Measurements from ENCODE around the gene PIK3C2G. TPM values are rescaled to one million over a fixed set of nuclear protein-coding genes. Genes with fewer than 3 reads are reported as not detected.

PIK3C2G gene
- polyA plus RNA-seq, 3 donors = not detected

DNA sequence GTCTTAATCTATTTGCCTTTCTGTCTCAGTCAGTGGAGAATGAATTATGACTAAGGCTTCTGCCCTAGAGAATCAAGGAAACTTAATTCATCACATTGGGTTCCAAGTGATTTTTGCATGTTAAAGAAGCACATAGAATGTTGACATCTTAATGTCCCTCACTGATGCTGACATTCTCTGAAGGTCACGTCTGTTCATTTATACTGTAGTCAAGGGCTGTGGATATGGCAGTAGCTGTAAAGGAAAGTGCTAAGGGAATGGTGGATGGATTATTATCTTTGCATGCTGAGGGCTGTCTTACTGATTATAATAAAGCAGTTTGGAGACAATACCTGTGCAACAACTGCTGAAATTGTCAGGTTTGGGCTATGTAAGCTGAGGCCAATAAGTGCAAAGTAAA is 315.3 kb downstream of the PIK3C2G start:
- TF ChIP-seq, protein P1, sequence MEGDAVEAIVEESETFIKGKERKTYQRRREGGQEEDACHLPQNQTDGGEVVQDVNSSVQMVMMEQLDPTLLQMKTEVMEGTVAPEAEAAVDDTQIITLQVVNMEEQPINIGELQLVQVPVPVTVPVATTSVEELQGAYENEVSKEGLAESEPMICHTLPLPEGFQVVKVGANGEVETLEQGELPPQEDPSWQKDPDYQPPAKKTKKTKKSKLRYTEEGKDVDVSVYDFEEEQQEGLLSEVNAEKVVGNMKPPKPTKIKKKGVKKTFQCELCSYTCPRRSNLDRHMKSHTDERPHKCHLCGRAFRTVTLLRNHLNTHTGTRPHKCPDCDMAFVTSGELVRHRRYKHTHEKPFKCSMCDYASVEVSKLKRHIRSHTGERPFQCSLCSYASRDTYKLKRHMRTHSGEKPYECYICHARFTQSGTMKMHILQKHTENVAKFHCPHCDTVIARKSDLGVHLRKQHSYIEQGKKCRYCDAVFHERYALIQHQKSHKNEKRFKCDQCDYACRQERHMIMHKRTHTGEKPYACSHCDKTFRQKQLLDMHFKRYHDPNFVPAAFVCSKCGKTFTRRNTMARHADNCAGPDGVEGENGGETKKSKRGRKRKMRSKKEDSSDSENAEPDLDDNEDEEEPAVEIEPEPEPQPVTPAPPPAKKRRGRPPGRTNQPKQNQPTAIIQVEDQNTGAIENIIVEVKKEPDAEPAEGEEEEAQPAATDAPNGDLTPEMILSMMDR (IDR thresholded peaks at IDR 0.05) = no peak
- no peaks in the 10 kb centered on the region for H3K27me3 Mint-ChIP-seq (ENCODE audit: low read depth in 3 of 3)
- no peaks in the 10 kb centered on the region for H3K9me3 ChIP-seq (replicated peaks in 1 of 2; ENCODE audit: control insufficient read depth in 1 of 2, insufficient read depth in 1 of 2, low read length in 2 of 2)
- H3K36me3 Mint-ChIP-seq = no peaks in the 10 kb centered on the region
- intact Hi-C loops (cut with micrococcal nuclease) = no loop called here
- H3K4me1 Mint-ChIP-seq = no peaks in the 10 kb centered on the region
- no peak overlapping the region for H3K27ac ChIP-seq (ENCODE audit: low read depth in 1 of 2, low read length in 2 of 2)
- no peak overlapping the region for H3K9ac ChIP-seq (ENCODE audit: insufficient read depth, low read length, poor library complexity, severe bottlenecking)
- no peak overlapping the region for H2AFZ ChIP-seq (ENCODE audit: insufficient read depth, low read depth, low read length, poor library complexity, severe bottlenecking)
- H4K20me1 ChIP-seq (ENCODE audit: insufficient read depth, low read length) = no peaks in the 10 kb centered on the region
- H3K9me3 Mint-ChIP-seq = peaks cover 0 to 1% (median 0%) of the 10 kb centered on the region in 7 donors
- H3K27ac Mint-ChIP-seq = no peak overlapping the region
- no peak overlapping the region for H3K4me3 Mint-ChIP-seq
- H3K4me2 ChIP-seq (replicated peaks; ENCODE audit: extremely low read depth, low read length, poor library complexity, severe bottlenecking) = no peak overlapping the region
- no peaks in the 10 kb centered on the region for H3K27me3 ChIP-seq (ENCODE audit: control insufficient read depth in 2 of 2, insufficient read depth in 2 of 2, low read length in 2 of 2)
- WGBS (ENCODE audit: insufficient coverage) = 89% methylated on average over 1 of the region's 1 CpG
- no peaks in the 10 kb centered on the region for H3K79me2 ChIP-seq (ENCODE audit: insufficient read depth, low read length)
- H3K36me3 ChIP-seq (replicated peaks in 1 of 2; ENCODE audit: control insufficient read depth in 1 of 2, insufficient read depth in 2 of 2, low read length in 2 of 2) = no peaks in the 10 kb centered on the region
- no peak for DNase-seq
- H3K4me3 ChIP-seq (replicated peaks in 1 of 3; ENCODE audit: low read depth in 2 of 3, low read length in 3 of 3) = no peak overlapping the region
- no peaks in the 10 kb centered on the region for H3K4me1 ChIP-seq (ENCODE audit: control insufficient read depth in 1 of 2, insufficient read depth in 2 of 2, low read length in 2 of 2)

DNA sequence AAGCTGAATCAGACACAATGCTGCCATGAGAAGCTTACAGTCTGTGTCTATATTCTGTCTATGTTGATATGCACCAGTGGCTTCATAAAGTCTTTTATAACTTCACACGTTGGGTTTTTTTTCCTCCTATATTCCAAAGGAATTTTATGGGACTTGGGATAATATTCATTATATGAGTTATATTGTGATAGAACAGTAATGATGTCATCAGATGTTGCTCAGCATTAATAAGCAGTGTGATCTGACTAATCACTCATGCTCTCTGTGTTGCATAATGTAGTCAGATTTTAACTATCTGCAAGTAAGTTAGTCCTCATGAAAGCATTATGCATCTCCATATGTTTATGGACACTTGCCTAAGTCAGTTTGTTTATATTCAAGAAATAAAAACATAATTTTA is 316.9 kb downstream of the PIK3C2G start:
- Mint-ChIP-seq H3K27me3 (ENCODE audit: low read depth in 3 of 3) (no peaks in the 10 kb centered on the region), H3K9me3 (peaks cover 1 to 13% (median 4%) of the 10 kb centered on the region in 7 donors), H3K36me3 (no peaks in the 10 kb centered on the region), H3K4me1 (no peaks in the 10 kb centered on the region), H3K27ac (no peak overlapping the region), H3K4me3 (no peak overlapping the region)
- Histone ChIP-seq H3K9ac (ENCODE audit: insufficient read depth, low read length, poor library complexity, severe bottlenecking) (no peak overlapping the region), H3K4me1 (ENCODE audit: control insufficient read depth in 1 of 2, insufficient read depth in 2 of 2, low read length in 2 of 2) (no peaks in the 10 kb centered on the region), H3K79me2 (ENCODE audit: insufficient read depth, low read length) (no peaks in the 10 kb centered on the region), H4K20me1 (ENCODE audit: insufficient read depth, low read length) (no peaks in the 10 kb centered on the region), H3K36me3 (replicated peaks in 1 of 2; ENCODE audit: control insufficient read depth in 1 of 2, insufficient read depth in 2 of 2, low read length in 2 of 2) (no peaks in the 10 kb centered on the region), H3K27ac (ENCODE audit: low read depth in 1 of 2, low read length in 2 of 2) (no peak overlapping the region), H3K9me3 (replicated peaks in 1 of 2; ENCODE audit: control insufficient read depth in 1 of 2, insufficient read depth in 1 of 2, low read length in 2 of 2) (peaks cover 5 to 8% of the 10 kb centered on the region in 2 donors), H2AFZ (ENCODE audit: insufficient read depth, low read depth, low read length, poor library complexity, severe bottlenecking) (no peak overlapping the region), H3K4me3 (replicated peaks in 1 of 3; ENCODE audit: low read depth in 2 of 3, low read length in 3 of 3) (no peak overlapping the region), H3K4me2 (replicated peaks; ENCODE audit: extremely low read depth, low read length, poor library complexity, severe bottlenecking) (no peak overlapping the region), H3K27me3 (ENCODE audit: control insufficient read depth in 2 of 2, insufficient read depth in 2 of 2, low read length in 2 of 2) (no peaks in the 10 kb centered on the region)
- intact Hi-C loops (cut with micrococcal nuclease) = no loop called here
- WGBS (ENCODE audit: insufficient coverage) = no CpG with 5 or more reads among the region's 1 CpG
- no peak for DNase-seq
- TF ChIP-seq, protein P1 (IDR thresholded peaks at IDR 0.05) = no peak

All from CD14-positive monocyte (primary cell).